HG03565 (cell line): ENCODE data around the gene SLC9A9.

ENCODE experiments used
- ATAC-seq: cut with Tn5 transposase; IDR thresholded peaks from one replicate; pipeline ENCODE4 v1.9.1; 2021; ENCODE audit warnings: mild to moderate bottlenecking, moderate library complexity; ENCODE audit not compliant: unreplicated experiment

SLC9A9 gene

DNA sequence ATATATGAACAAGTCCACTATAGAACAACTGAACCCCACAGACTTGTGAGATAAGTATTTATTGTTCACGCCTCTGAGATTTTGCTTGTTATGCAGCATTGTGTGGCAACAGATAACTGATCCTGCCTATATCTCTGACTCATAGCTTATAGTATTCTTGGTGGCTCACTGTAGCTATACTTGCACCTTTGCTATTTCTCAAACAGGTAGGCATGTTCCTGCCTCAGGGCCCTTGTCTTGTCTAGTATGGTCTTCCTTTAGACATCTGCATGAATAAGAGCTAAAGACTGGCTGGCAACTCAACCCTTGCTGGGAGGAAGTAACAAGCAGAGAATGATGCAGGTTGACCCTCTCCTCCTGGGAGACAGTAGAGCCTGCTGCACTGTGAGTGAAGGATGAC lies 472.6 kb downstream of the SLC9A9 start:
- no peak for ATAC-seq

DNA sequence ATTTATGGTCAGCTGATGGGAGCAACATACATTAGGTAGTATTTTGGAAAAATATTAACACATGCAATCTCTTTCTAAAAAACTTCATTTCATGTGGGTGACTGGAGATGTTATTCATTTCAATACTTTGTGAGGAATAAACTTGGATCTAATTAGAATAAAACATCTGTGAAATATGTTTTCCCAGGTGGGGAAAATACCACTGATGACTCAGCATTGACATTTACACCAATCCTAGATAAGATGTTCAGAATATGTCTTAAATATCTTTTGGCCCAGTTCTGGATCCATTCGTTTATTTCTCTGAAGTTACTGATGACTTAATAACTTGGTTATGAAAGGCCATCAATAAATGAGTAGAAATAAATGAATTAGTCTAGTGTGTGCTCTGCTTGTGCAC lies 481.1 kb downstream of the SLC9A9 start:
- ATAC-seq, result no peak

DNA sequence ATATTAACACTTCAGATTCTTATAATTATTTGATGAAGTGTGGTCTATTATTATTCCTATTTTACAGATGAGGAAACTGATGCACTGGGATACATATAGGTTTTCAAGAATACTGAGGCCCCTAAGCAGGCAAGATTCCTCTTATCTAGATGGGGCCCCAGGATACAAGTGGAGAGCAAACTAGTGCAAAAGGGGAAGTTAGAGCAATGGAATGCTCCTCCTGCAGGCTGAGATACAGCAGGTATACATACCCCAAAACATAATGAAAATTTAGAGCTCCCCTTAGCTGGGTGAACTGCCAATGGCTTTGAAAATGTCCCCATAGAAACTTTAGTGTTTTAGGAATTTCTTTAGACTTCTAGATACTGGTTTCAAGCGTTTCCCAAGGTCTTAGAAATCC lies 481.6 kb downstream of the SLC9A9 start:
- no peak for ATAC-seq

DNA sequence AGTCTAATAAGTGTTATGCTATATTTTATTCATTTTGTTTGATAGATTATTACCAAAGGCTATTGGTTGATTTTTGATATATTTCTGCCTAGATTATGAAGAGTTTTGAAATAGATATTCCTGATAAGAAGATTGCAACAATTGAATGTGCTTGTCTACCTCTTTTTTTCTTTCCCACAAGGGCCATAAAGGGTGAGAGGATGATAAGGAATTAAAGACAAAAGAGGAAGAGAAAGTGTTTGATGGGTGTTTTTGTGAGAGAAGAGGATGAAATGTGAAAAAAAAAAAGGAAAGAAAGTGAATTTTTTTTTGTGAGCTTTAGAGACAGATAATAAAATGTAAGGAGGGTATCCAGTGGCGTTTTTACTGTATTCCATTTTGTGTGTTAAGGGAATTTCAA lies 484.3 kb downstream of the SLC9A9 start:
- ATAC-seq, result no peak

DNA sequence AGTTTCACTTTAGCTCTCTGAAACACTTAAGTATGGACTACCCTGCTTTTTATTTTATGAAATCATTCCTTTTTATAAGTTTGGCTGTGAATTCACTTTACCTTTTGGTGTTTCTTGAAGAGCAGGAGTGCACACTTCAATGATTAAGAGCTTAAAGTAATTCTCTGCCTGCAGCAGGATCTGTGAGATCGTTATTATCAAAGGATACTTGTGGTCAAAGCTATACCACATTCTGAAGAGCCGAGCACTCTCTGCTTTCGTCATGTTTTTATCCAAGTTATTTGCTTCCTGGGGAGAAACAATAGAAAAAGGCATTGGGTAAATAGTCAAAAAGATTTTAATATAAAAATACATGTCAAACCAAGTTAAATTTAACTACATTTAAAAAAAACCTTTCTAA lies 485.0 kb downstream of the SLC9A9 start:
- ATAC-seq, result no peak

DNA sequence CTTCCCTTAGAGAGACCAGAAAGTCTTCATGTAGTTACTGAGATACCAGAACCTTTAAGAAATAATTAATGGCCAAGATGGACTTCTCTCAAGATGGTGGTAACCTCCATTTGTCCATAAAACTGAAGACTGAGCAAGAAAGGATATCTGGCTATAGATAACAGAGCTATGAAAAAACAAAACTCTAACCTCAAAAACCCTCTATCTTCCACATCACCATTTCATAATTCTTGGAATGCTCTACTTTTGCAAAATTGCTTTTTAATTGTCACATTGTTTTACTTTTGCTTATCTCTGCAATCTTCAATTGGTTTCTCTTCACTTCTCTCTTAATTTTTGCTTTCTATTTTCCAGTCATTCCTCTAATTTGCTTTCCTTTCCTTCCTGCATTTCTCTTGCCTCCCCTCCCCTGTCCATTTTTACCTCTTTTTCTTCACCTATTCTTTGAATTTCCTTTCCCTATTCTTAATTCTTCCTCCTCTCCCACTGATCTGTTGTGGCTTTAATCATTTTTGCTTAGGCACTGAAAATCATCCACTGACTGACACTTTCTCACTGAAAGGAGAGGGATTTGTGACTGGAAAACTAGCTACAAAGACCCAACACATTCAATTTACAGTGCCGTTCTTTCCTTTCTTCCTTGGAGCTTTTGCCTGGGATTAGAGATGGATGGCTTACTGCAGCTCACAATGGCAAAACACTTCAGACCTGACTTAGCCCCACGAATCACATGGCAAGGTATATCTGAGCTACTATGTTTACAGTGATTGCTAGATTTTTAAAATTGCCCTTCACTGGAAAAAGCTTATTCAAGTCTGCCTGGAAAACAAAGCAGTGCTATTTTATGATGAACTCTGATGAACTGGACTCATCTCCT lies 485.9 kb downstream of the SLC9A9 start:
- ATAC-seq, result no peak

DNA sequence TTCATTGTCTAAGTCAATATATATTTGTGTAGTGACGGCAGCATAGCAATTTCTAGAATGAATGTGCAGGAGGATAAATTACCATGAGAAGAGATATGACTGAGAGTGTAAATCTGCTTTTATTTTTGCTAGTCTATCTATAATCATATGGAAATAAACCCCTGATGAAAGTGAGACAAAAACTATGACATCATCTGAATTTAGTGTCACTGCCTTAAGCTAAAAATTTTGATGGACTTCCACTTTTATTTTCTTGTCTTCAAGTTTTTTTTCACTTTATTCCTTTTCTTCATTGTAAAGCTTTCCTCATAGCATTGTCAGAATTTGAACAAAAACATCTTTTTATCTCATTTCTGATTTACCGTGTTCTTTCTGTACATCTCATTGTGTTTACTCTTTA lies 486.7 kb downstream of the SLC9A9 start:
- no peak for ATAC-seq

DNA sequence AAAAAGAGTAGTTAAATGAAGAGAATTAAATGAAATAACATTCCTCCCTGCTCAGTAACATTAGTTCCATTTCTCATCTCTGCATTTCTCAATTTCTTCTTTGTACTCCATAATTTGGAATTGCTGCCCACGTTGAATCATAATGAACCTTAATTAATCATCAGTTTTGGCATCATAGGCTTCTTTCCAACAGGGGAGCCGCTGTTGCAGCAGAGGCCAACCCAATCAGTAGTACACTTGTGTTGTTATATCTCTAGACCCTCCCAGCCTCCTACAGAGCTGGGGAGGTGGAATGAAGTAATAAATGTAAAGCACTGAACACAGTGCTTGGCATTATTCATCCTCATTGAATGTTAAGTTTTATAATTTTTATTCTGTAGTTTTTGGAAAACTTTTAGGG lies 488.0 kb downstream of the SLC9A9 start:
- no peak for ATAC-seq

DNA sequence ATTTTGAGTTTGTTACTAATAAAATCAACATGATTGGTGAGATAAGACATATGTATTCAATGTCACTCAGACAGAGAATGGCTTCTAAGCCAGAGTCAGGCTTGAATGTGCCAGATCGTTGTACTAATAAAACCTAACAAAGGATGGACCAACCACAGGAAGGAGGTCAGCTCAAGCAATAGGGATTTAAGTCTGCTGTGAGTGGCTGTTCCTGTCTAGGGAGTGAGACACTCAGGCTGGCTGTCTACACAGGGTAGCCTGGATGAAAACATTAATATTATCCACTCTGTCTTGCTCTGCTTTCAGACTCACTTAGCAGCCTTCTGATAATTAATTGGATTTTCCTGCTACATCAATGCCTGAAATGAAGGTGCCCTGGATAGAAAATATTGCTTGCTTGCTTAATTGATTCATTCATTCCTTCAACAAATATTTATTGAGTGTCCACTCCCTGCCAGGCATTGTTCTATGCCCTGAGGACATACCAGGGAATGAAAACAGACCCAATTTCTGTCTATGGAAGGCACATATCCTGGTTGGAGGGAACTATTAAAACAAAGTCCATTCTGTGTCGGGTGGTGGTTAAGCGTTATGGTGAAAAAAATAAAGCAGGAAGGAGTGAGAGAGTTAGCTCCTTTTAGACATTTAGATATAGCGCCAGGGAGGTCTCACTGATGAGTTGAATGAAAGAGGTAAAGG lies 489.3 kb downstream of the SLC9A9 start:
- ATAC-seq, result no peak

DNA sequence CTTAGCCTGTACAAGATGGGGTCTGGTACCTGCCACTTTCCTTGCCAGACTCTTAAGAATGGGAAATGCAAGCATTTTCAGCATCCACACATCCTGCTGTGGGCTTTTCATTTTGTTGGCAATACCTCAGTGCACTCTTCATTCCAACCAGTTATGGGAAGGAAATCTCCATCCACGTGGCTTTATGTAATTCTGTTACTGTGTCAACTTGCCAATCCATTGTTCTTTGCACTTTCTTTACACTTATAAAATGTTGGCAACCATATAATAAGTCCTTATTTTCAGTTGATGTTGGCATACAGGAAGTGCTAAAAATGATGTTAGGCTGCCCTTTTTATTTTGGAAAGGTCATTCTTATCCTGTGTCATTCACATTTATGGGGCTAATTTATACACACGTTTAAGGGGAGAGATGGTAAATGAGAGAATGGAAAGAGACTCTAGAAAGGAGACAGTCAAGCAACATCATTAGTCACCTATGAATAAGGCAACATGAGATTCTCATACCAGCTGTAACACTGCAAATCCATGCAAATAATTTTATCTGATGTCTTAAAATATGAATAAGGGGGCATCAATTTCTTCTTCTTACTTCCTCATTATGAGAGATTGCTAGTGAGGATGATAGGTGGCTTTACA lies 490.0 kb downstream of the SLC9A9 start:
- ATAC-seq, result no peak

DNA sequence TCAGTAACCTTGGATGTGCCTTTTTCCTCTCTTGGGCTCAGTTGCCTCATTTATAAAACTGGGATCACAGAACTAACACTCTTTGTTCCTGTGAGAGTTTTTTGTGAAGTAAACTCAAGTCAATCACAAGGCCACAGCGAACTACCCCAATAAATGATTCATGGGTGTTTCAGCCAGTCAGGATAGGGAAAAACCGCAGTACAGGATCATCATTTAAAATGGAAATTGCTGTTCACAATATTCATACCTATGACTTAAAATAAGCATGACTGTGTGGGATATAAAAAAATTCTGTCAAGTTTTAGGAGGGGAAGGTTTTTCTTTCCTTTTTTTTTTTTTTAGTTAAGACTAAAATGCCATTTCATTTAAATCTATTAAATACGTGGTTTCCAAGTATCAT lies 490.6 kb downstream of the SLC9A9 start:
- no peak for ATAC-seq

DNA sequence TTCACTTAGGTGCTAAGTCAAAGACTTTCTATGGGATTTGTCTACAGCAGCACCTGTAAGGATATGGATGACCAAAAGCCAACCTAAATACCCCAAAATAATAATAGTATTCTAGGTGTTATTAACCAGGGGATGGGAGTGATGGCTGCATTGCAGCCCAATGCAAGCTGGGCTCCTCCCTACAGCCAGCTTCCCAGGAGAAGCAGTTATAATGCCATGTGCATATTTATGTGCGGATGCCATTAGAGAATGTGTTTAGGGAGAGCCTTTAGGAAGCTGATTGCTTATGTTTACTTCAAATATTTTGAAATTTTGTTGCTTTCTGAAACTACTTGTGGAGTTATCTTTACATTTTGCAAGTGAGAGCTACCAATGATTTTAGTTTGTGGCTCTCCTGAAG lies 491.4 kb downstream of the SLC9A9 start:
- ATAC-seq, result no peak

DNA sequence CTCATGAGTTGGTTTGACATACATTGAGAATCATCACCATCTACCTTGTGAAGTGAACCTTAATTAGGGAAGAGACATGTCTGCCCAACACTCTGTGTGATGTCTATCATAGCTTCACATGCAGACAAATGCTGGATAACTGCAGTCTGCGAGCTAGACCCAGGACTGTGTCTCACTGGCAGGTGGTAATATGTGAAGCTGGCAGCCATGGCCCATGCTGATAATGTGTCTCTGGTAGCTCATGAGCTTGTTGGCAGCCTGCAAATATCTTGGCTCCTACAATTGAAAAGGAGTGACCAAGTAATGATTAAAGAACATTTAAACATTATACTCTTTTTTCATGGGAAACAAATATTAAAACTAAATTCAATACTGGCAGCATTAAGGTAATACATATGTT lies 493.9 kb downstream of the SLC9A9 start:
- no peak for ATAC-seq

DNA sequence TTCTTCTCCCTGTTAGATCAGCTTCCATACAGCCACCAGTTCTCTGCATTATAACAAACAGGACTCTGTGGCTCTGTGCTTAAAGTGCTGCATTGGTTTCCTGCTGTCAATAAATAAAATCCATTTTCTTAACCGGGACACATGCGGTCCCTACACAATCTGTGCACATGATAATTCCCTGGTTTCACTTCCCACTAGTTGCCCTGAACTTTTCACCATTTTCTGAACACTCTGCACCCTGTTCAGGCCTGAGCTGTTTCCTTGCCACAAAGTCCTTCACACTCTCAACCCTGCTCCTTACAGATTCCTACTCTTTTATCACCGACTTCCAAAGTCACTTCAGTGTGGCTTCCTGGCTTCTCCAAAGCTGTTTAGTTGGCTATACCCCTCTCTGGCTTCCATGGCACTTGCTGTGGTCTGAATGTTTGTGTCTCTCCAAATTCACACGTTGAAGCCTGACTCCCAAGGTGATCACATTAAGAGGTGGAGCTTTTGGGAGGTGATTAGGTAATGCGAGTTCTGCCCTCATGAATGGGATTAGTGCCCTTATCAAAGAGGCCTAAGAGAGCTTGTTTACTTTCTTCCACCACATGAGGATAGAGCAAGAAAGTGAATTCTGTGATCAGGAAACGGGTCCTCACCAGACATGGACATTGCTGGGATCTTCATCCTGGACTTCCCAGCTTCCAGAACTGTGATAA lies 495.3 kb downstream of the SLC9A9 start:
- ATAC-seq, result no peak

DNA sequence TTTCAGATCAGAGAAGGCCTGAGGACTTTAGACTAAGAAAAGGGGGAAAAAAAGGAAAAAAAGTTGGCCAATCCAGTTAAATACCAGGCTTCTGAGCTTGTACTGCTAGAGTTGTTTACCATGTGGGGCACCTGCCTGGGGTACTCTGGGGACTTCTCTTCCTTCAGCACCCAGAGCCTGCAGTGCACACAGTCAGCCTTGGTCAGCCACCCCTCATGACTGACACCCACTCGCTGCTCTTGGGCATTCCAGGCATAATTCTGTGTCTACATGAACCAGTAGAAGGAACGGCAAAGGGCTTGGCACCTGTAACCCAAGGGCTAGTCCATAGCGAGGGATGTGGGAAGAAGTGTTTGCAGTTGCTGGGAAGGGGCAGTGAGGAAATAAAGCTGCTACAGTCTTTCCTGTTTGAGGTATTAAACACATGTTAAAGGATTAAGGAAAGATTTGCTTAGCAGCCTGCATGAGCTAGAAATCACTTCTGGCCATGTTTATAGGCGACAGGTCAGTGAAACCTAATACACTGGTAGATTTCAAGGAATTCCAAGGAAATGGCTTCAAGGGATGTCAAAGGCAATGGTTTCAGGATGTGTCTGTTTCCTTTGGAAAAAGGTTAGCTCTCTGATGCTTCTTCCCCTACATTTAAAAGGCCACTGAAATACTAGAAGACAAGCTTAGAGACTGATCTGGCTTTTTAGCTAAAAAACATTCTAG lies 496.2 kb downstream of the SLC9A9 start:
- ATAC-seq, result no peak

DNA sequence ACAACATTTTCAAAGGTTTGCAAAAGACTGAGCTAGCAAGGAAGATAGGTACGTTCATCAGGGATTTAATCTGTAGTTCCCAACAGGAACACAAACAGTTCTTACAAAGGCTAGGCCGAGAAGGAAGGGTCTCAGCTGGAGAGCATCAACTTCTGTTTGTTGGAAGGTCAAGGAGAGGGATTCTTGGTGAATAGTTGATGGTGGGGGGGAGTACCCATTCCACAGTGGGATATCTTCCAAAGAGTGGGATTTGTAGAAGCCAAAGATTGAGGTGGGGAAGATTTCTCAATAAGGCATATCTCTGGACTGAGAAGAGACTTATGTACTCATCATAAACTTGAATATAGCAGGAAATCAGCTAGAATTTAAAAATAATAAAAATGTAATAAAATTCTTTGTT lies 496.9 kb downstream of the SLC9A9 start:
- ATAC-seq, result no peak

DNA sequence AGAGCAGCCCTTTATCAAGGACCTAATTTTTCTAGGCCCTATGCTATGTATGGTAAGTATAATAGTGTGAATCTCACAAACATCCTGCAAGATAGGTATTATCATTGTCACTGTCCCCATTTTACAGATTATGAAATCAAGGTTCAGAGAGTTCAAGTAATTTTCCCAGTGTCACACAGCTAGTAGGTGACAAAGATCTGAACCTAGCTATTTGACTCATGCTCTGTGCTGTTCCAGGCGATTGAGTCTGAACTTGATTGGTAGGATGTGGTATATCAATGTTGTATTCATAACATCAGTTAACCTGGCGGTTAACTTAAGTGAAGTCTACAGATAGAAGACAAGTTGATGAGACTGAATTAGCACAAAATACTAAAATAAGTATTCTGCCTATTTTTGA lies 498.8 kb downstream of the SLC9A9 start:
- no peak for ATAC-seq

DNA sequence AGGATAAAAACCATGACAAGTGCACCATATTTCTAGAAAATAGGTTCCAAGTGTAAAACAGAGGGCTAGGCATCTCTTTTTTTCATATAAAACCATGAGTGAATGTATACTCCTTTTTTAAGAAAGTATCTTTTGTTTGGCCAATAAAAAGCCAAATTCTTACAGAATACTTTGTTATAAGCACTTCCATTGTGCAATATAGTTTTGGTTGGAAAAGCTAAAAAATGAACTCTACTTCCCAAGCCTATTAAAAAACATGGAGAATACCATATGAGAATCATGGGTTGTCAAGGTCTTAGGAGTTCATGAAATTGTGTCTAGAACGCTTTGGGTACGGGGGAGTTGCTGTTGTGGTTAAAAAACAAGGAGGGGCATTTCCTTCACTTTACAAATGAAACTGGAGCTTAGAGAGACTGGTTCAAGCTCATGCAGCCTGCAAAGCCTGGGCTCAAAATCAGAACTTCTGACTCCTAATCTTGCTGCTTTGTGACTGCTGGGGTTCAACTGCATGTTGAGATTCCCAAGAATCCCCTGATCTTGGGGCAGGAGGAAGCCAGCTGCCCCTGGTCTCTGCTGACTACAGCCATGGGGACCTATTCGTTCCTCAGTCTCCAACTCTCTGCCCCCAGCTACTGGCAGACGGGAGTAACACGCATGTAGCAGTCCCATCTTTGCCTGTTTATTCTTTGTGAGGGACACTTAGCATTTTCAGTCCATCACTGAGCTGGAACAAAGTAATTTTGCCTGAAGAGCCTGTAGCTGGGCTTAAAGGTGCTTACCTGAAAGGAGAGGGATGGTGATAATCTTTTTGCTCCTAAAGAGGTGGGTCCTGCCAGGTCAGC lies 499.6 kb downstream of the SLC9A9 start:
- no peak for ATAC-seq

DNA sequence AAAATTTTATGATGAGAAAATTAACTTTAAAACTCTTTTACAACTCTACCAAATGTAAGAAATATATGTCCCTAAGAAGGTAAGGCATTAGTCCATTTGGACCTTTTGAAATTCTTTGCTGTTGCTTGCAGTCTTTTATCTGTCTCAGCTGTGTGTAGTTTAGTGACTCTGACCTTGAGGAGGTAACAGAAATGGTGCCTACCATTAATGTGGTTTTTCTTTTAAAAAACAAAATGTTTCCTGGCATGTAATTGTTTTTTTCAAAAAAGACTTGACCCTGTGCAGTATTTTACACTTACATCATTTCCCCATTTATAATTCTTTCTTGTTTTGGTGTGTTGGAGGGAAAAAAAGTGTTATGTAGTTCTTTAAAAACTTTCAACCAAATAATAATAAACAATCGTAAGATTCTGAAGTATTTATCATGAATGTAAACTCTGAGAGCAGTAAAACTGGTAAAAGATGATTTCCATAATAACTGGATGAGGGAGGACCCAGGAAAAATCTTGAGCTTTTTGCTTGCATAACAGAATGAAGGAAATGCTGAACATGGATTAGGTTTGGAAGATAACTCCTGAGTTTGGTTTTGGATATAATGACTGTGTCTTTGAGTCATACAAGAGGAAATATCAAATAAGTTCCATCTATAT lies 503.6 kb downstream of the SLC9A9 start:
- no peak for ATAC-seq
